ENCODE measurements around the gene RAD17.
"Not testable (repeated sequence)": the region's sequence is repeated elsewhere in the genome, so short reads cannot be mapped to it uniquely, and the experiment has no call there.

Gene RAD17

GRCh38 chr5:69374911-69375446, 5.4 kb downstream of the RAD17 start:
- DNase-seq, result no peak

GRCh38 chr5:69378376-69378775, 8.8 kb downstream of the RAD17 start:
- no peak for DNase-seq

GRCh38 chr5:69404659-69405330, 35.2 kb downstream of the RAD17 start:
- DNase-seq, result no peak

- peak; percentile 47 for DNase-seq
Observed at GRCh38 chr5:69414885-69415583, 45.4 kb downstream of the RAD17 start, which contains the start of gene MARVELD2. TSS of gene MARVELD2 (plus strand) at chr5:69415116. CDS start at chr5:69419386, 4,270 bp downstream.

- DNase-seq, result peak; percentile 24
Observed at GRCh38 chr5:69415584-69415958, 46.0 kb downstream of the RAD17 start.

- peak; percentile 24 for DNase-seq
Observed at GRCh38 chr5:69416180-69416579, 46.6 kb downstream of the RAD17 start.

- DNase-seq, result peak; percentile 30
Observed at GRCh38 chr5:69416699-69417098, 47.1 kb downstream of the RAD17 start.

GRCh38 chr5:69418554-69418953, 48.9 kb downstream of the RAD17 start:
- DNase-seq, result no peak

- no peak for DNase-seq
Observed at GRCh38 chr5:69431424-69432303, 62.0 kb downstream of the RAD17 start.

- DNase-seq, result no peak
Observed at GRCh38 chr5:69432412-69433206, 63.0 kb downstream of the RAD17 start.

GRCh38 chr5:69435276-69435884, 65.8 kb downstream of the RAD17 start:
- not testable (repeated sequence) for DNase-seq

GRCh38 chr5:69444127-69444754, 74.6 kb downstream of the RAD17 start:
- DNase-seq, result no peak

GRCh38 chr5:69449511-69449910, 79.9 kb downstream of the RAD17 start:
- no peak for DNase-seq

- no peak for DNase-seq
Observed at GRCh38 chr5:69450116-69450515, 80.5 kb downstream of the RAD17 start.

GRCh38 chr5:69450527-69450926, 80.9 kb downstream of the RAD17 start:
- DNase-seq, result not testable (repeated sequence)

- DNase-seq, result no peak
Observed at GRCh38 chr5:69451941-69452647, 82.5 kb downstream of the RAD17 start.

GRCh38 chr5:69453487-69453886, 83.9 kb downstream of the RAD17 start:
- not testable (repeated sequence) for DNase-seq

GRCh38 chr5:69454460-69455249, 85.0 kb downstream of the RAD17 start:
- DNase-seq, result no peak

- DNase-seq, result not testable (repeated sequence)
Observed at GRCh38 chr5:69455428-69455988, 85.9 kb downstream of the RAD17 start.

Data from DMS79 treated with DMSO at 0.1 percent for 48 hours (cell line).